GM11168 (cell line): ENCODE data around the gene CTNNA1.

Experiments used
- in situ Hi-C: fragments of 300-500 bp; cut with MboI; formaldehyde crosslinking; loops from one replicate; pipeline ENCODE4 v1.12.0; 2022; ENCODE audit warnings: low sequenced_read_pairs; ENCODE audit not compliant: unreplicated experiment

Gene CTNNA1

DNA sequence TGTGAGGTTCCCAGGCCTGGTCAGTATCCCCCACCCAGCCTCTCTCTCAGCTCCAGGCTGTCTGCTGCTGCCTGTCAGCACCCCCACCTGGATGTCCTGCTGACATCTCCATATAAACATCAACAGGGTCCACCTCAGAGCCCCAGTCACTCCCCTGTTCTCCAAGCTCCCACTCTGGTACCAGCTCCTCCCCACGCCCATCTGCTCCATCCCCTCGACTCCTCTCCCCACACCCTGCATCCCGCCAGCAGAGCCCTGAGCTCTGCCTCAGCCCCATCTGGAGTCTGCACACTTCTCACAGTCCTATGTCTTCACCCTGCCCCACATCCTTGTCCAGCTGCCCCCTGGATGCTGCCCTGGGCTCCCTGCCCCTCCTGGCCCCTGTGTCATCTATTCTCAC, 189.6 kb downstream of the CTNNA1 start:
- in situ Hi-C loops, result no loop called here

- in situ Hi-C loops, result no loop called here
Observed at GRCh38 chr5:138943599-138944173, 190.5 kb downstream of the CTNNA1 start.

- in situ Hi-C loops, result no loop called here
Observed at GRCh38 chr5:138944527-138945322, 191.5 kb downstream of the CTNNA1 start.

DNA sequence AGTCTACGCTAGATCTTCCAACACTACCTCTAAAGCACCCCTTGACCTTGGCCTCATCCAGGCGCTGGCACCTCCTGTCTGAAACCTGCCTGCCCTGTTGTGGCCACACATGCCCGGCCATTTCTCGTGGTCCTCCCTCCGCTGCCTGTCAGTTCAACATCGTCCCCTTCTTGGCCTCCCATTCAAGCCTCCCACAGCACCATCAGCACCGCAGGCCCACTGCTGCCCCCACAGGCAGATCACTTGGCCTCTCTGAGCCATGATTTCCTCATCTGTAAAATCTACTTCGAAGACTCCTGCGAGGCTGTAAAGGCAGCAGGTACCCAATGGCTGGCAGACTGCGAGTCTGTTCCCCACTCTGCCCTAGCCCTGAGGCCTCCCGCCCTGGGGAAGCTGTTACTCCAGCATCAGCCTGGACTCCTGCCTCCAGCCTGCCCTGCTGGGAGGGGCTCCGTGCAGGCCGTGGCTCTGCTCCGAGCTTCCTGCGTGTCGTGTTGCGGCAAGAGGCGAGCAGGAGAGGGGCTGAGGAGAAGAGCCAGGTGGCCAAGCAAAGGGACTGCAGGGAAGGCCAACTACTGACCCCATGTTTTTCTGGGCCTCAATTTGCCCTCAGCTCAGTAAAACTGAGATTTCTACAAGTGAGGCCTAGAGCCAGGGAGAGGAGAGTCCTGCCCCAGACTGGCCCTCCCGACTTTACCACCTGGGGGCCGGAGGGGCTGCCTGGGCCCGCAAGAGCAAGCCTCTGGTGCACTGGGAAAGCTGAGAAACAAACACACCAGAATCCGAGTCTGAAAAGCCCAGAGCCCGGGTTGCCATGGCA, 192.4 kb downstream of the CTNNA1 start:
- in situ Hi-C loops, result no loop called here

- in situ Hi-C loops, result no loop called here
Observed at GRCh38 chr5:138946241-138946623, 193.0 kb downstream of the CTNNA1 start.

- in situ Hi-C loops, result no loop called here
Observed at GRCh38 chr5:138946831-138947560, 193.8 kb downstream of the CTNNA1 start.

DNA sequence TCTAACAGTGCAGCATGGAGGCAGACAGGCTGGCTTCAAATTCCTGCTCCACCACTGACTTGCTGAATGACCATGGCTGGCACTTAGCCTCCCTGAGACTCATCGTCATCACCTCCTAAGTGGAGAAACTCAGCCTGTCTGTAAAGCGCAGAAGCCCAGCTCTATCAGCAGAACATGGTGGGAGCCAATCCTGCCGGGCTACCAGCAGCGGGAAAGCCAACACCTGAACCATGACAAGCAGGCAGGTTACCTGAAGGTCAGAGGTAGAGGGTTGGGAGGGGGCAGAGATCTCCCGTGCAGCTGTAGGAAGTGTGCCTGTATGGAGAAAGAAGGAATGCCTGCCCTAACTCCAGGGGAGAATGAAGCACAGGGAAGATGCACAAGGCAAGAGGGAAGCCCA, 194.6 kb downstream of the CTNNA1 start:
- in situ Hi-C loops, result no loop called here

GRCh38 chr5:138948471-138949222, 195.4 kb downstream of the CTNNA1 start:
- in situ Hi-C loops, result no loop called here

- in situ Hi-C loops, result no loop called here
Observed at GRCh38 chr5:138949223-138949574, 196.0 kb downstream of the CTNNA1 start.

DNA sequence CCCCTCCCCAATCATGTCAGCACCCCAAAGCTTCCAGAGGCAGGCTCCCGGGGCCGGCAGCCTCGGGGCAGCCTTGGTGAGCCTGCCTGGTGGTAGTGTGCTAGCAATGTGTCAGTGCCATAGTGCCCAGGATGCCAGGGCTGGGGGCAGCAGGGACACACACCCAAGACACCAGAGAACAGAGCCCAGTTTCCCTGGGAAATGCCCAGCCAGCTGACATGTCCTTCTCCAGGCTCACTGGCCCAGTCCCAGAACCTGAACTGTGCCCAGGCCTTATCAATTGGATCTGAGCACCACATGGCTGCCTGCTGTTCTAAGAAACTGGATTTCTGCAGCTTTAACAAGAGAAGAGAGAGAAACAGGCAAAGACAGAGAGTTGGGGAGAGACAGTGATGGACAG, 196.8 kb downstream of the CTNNA1 start:
- in situ Hi-C loops, result no loop called here

DNA sequence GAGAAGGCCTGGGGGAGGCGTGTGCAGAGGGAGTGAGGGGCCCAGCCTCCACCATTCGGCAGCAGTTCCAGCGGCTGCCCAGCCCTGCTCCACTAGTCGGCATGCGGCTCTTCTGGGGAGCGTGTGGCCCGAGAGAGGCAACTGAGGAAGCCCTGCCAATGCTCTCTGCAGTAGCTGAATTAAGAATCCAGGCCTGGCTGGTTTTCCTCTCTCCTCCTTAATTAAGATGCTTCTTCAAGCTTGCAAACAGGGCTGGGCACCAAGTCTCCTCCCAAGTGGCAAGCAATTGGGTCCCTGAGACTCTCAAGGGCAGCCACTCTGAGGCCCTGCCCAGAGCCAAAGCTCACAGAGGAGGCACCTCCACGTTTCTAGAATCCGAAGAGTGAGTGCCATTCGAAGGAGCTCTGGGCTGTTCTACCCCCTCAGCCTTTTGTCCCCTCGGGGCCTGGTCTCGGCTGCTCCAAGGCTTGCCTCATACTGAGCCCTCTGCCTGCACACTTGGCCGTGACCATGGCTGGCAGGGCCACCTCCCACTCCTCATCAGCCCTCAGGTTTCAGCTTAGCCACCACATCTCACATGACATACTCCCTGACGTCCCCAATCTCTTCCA, 197.3 kb downstream of the CTNNA1 start:
- in situ Hi-C loops, result no loop called here

DNA sequence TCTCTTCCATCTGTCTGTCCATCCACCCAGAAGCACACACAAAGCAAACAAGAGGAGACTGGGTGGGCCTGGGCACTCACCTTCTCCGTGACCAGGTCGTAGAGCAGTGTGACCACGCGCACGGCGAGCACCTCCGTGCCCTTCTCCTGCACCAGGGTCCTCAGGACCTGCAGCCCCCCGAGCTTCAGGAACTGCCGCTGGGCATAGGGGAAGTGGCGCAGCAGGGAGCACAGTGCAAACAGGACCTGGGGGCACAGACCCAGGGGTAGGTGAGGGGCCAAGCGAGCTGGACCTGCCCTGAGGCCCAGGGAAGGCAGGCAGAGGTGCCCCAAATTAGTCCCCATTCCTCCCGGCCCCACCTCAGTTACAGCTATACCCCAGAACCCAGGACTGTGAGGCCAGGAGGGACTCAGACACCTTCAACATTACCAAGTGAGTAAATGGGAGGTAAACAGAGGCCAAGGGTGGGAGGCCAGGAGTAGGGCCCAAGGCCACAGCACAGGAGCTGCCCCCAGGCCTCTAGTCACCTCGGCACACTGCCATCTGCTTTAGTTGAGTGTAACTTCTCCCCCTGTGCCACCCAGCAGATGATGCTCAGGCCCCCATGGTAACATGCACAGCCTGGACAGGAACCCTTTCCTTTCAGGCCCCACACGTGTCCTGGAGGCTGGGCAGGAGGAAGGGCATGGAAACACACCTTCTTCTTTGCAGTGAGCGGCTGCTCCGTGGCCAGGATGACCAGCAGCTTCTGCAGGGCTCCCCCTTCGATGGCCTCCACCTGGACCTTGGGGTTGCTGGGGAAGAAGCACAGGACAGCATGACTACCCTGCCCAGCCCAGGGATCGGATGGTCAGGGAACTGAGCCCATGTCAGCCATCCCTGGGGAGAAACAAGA, 198.1 kb downstream of the CTNNA1 start:
- in situ Hi-C loops, result no loop called here

- in situ Hi-C loops, result no loop called here
Observed at GRCh38 chr5:138951986-138952735, 198.9 kb downstream of the CTNNA1 start.

DNA sequence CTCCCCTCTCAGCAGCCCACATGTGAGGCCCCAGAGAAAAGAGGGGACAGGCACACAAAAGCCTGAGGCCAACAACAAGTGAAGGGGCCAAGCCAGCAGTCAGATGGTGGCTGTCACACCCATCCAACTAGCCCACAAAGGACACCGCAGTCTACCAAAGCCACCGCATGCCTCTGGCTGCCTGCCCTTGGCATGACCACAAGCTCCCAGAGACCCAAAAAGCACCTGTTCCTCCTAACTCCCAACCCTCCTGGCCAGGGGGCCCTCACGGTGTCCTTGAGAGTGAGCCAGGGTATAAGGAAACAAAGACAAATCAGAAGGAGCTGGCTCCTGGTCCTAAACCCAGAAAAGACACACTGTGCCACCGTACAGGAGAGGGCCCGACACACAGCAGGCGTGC, 199.7 kb downstream of the CTNNA1 start:
- in situ Hi-C loops, result no loop called here

DNA sequence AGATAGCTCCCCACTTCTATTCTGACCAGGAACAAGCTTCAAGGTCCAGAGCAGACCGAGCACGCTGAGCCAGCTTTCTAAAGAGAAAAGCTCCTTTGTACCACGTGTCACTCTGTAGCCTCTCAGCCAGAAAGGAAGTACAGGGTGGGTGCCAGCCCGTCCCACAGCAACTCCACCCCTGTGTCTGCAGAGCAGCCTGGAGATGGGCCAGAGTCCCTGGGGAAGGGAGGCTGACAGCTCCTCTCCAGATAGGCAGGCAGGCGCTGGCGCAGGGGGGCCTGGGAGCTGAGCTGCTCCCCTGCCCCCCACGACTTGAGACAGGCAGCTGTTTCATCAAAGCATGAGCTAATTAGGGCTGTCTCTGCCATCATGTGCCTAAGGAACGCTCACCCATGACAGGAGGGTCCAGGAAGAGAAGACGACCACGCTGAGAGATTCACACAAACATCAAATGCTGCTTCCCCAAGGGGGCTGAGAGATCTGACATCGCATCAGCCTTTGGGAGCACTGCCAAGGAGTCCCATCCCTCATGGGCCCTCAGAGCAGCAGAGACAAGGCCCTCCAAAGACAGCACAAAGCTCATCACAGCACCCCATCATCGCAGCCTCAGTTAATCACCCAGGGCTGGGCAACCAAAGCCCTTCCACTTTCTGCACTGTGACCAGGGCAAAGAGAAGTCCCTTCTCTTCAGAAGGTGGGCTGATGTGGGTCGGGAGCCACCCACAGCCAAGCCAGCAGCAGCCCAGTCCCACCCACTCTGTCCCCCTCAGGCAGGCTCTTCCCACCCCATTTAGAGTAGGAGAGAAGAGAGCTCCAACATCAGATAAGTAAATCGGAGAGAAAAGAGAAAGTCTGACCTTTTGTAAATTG, 200.4 kb downstream of the CTNNA1 start:
- in situ Hi-C loops, result no loop called here

DNA sequence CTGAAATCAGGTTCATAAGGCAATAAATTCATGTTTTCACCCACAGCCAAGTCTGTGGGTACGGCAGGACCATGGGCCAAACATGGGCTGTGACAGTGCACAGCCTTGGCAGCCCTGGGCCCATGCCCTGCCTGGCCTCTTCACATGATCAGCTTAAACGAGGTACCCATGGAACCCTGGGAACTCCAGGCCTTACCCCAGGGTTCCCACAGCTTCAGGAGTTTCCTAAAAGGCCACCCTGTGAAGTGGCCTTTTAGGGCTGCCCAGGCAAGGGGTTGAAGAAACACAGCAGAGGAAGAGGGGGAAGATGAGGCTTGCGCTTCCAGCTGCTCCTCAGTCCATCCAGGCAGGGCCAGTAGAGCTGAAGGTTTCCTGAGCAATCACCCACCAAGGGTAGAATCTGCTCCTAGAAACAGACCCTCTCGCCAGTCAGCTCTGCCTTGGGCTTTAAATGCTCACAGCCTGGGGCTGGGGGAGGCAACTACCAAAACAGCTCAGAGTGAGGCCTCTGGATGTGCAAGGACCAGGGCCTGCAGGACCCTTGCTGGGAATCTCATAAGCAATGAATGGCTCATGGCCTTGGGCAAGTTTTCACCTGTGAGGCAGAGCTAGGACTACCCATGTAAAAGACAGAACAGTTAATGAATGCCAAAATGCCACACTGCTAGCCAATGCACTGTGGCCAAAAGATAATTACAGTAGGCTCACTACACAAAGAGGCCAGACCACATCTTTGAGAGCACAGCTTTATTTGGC, 201.2 kb downstream of the CTNNA1 start:
- in situ Hi-C loops, result no loop called here
